NCI-H2081 (cell line): ENCODE measurements around the gene DHDH.
A peak's percentile ranks its signal among the peaks of the same experiment; 100 is the strongest.

Experiments used
- DNase-seq, 2 experiments: peaks; one replicate each; lab custom pipeline; 2025; lab: John Stamatoyannopoulos, UW

DHDH gene

DNA sequence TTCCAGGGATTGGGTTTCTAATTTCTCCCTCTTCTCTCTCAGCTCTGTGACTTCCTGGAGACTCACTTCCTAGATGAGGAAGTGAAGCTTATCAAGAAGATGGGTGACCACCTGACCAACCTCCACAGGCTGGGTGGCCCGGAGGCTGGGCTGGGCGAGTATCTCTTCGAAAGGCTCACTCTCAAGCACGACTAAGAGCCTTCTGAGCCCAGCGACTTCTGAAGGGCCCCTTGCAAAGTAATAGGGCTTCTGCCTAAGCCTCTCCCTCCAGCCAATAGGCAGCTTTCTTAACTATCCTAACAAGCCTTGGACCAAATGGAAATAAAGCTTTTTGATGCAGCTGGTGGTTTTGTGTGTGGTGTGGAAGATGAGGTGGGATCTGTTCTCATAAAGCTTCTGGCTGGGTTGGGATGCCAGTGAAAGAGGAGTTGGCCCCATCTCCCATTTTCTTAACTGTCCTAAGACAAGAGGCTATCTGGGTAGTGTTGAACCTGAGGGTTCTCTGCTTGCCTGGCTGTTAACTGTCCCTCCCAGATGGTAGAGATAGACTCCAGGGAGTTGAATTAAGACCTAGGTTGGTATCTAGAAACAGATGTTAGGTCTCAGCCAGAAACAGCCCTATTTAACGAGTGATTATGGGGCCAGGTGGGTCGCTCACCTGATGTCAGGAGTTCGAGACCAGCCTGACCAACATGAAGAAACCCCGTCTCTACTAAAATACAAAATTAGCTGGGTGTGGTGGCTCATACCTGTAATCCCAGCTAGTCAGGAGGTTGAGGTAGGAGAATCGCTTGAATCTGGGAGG lies 33.2 kb downstream of the DHDH start:
- peak in 1 of 2 experiments; percentile 33 for DNase-seq

DNA sequence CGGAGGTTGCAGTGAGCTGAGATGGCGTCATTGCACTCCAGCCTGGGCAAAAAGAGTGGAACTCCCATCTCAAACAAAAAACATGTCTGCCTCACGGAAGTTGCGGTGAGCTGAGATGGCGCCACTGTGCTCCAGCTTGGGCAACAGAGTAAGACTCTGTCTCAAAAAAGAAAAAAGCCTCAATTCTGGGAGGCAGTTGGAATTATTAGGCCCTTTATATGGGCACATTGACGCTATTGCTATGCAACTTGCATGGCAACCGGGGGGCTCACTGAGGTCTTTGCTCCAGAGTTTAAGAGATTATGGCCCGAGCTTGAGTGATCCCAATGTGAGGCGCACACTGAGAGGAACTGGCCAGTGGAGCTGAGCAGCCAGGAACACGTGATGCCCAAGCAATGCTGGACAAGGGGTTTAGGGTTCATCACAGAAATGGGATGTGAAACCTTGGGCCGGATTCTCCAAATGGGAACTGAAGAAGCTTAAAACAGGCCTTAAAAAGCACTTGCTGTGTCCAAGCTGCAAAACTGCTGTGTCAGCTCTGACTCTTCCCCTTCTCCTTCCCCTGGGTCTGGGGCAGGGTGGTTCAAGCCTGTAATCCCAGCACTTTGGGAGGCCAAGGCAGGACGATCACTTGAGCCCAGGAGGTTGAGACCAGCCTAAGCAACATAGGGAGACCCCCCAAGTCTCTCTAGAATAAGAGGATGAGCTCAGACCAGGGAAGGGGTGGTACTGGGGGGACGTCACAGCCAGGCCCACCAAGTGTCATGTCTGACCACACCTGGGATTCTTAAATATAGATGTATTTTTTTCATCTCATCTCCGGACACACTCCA lies 34.1 kb downstream of the DHDH start:
- no peak for DNase-seq

GRCh38 chr19:48968179-48968661 lies 34.7 kb downstream of the DHDH start:
- DNase-seq: no peak

GRCh38 chr19:48968813-48969218 lies 35.3 kb downstream of the DHDH start:
- no peak for DNase-seq

- DNase-seq: no peak
Observed at GRCh38 chr19:48969276-48970138, 36.0 kb downstream of the DHDH start.

DNA sequence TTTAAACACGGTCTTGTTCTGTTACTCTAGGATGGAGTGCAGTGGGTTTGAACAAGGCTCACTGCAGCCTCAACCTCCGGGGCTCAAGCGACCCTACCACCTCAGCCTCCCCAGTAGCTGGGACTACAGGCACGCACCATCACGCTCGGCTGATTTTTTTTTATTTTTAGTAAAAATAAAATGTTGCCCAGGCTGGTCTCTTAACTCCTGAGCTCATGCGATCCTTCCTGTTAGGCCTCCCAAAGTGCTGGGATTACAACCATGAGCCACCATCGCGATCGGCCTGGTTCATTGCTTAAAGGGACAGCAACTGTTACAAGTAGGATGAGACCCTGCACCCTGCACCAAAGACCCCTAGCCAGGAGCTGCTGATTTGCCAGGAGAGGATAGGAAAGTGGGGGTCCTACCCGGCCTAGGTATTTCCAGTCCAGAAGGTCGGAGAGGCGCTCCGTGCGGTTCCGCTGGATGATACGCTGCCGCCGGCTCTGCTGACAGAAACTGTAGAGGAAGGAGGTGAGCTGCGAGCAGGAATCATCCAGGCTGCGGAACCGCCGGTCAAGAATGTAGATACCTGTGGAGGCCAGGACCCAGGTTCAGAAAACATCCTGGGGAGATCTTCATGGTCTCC lies 36.8 kb downstream of the DHDH start:
- no peak for DNase-seq

- DNase-seq: peak in 1 of 2 experiments; percentile 25
Observed at GRCh38 chr19:48970923-48971395, 37.5 kb downstream of the DHDH start.

DNA sequence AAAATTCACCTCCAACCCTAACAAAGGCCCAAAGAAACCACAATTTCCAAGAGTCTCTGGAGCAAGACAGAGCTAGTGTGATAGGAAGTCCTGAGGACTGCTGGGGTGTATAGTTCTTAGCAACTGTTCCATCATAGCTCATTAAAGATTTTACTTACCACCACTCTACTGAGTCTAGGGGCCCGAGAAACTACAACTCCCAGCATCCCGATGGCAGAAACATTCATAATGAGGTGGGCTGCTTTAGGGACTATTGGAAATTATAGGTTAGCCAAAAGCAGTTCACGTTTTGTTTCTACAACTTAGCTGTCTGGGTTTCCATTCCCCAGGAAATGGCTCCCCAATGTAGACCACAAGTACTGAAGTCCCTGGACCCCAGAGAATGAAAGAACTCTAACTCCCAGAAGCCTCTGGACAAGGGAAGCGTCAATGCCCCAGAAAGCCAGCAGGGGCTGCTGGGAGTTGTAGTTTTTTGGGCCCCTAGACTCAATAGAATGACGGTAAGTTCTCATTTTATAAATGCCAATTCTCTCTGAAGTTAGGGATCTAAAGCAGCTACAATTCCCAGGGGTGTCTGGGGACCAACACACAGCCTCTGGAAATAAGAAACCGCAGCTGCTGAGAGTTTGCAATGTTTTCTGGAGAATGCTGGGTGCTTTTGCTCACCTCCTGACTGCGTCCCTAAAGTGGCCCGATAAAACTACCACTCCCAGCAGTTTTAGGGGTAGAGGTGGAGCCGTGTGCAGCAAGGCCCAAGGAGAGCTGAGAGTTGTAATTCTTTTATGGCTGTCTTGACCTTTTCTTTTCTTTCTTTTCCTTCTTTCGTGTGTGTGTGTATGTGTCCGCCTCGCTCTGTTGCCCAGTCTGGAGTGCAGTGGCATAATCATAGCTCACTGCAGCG lies 42.7 kb downstream of the DHDH start:
- no peak for DNase-seq

GRCh38 chr19:48977061-48977460 lies 43.6 kb downstream of the DHDH start:
- no peak for DNase-seq

DNA sequence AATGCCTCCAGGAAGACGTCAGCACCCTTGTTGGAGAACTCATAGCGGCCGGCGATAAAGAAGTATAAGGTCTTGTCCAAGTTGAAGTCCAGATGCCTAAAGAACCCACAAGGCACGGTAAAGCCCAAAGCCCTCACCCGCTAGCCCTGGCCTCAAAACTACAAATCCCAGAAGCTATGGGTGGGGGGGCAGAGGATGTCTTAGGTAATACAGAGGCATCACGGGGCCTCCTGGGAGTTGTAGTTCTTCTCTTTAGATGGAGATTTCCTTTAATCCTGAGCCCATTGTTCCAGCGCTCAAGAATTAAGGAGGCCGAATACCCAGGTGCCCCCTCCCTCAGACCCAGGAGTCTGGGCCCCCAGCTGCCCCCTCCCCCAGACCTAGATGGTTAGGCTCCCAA lies 48.8 kb downstream of the DHDH start:
- DNase-seq: no peak

- DNase-seq: no peak
Observed at GRCh38 chr19:48985711-48986110, 52.2 kb downstream of the DHDH start.

GRCh38 chr19:48986211-48986610 lies 52.7 kb downstream of the DHDH start:
- no peak for DNase-seq

GRCh38 chr19:48987323-48987722 lies 53.8 kb downstream of the DHDH start:
- no peak for DNase-seq

DNA sequence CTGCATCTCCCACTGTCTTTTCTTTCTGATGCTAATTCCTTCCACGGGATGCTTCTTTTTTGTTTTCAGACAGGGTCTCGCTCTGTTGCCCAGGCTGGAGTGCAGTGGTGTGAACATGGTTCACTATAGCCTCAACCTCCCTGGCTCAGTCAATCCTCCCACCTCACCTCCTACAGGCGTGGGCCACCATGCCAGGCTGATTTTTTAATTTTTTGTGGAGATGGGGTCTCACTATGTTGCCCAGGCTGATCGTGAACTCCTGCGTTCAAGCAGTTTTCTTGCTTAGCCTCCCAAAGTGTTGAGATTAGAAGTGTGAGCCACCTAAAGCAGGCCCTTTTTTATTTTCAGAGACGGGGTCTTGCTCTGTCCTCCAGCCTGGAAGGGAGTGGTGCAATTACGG lies 54.8 kb downstream of the DHDH start:
- DNase-seq: no peak

GRCh38 chr19:48988860-48989259 lies 55.4 kb downstream of the DHDH start:
- DNase-seq: no peak

DNA sequence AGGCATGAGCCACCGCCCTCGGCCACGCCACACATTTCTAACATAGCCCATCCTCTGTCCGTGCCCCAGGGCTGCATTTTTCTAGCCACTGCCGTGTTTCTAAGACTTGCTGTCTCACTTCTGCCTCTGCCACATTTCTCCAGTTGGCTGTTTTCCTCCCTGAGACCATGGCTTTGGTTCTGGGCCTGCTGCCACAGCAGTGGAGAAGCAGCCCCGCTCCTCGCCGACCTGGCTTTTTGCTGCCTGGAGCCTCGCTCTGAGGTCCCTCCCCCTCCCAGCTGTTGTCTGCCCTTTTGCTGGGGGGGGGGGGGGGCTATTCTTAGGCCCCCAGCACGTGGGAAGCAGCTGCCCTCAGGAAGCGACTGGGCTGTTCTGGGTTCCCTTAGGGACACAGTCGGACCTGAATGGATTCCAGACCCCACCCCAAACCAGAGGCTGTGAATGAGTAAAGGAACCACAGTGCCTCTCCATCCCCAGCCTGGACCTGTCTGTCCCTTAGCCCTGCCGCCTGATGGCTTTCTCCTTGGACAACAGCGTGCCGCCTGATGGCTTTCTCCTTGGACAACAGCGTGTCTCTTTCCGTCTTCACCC lies 56.3 kb downstream of the DHDH start:
- no peak for DNase-seq

DNA sequence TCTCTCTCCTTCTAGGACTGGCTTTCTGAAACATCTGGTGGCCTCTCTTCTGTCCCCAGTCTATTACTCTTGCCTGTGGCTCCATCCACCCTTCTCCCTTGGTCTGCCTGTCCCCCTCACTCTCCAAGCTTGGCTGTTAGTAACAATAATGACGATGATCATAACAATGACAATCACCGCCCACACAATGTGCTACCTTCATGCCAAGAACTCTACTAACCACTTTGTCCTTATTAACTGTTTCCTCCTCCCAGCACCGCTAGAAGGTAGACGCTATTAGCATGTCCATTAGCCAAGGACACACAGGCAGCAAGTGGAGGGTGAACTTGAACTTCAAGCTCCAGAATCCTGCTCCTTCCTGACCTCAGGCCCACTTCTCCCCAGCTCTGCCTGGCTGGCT lies 56.9 kb downstream of the DHDH start:
- DNase-seq: no peak

GRCh38 chr19:48991011-48991609 lies 57.6 kb downstream of the DHDH start:
- DNase-seq: no peak

DNA sequence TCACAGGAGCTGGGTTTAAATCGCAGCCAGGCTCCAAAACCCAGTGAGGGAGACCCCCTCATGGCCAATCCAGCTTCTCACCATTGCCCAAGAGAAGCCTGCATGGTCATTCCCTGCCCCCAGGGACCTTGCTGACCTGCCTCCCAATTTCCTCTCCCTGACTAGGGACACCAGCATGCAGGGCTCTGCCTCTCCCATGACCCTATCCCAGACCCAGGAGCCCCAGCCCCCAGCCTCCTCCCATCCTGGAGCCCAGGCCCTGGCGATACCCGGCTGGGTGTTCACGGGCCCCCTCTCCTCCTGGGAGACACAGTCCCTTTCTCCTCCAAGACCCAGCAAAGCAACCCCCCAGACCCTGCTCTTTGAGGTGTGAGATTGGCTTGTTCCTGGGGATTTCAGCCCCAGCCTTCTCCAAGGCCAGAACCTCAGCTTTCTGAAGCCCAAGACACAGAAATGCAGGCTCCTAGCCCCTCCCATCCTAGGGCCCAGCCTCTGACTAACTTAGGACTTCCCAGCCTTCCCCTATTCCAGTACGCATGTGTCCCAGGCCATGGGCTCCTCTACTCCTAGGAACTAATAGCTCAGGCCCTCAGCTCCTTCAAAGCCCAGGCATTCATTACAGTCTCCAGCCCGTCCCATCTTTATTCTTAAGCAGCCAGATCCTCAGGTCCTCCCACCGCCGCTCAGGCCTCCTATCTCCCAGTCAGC lies 58.5 kb downstream of the DHDH start:
- DNase-seq: no peak
